GM19025 (cell line): ENCODE measurements around the gene BAIAP2.

Experiments
- ATAC-seq: cut with Tn5 transposase; IDR thresholded peaks from one replicate; pipeline ENCODE4 v1.9.1; 2021; ENCODE audit warnings: mild to moderate bottlenecking, low read depth, moderate library complexity; ENCODE audit not compliant: unreplicated experiment

BAIAP2 gene

GRCh38 chr17:81166033-81166492 is 131.1 kb downstream of the BAIAP2 start, which contains the start of gene AATK:
AATK (minus strand) TSS chr17:81166221; CDS start chr17:81165992, 229 bp downstream.
- no peak for ATAC-seq
